ENCODE measurements around the gene ZNF717.
A peak's percentile ranks its signal among the peaks of the same experiment; 100 is the strongest.
"Not testable (repeated sequence)": the region's sequence is repeated elsewhere in the genome, so short reads cannot be mapped to it uniquely, and the experiment has no call there.

ZNF717 gene

GRCh38 chr3:75785081-75785755, at the start of gene ZNF717:
TSS of gene ZNF717 (minus strand) at chr3:75785549. CDS start at chr3:75783362, 2,187 bp downstream.
- DNase-seq, result peak; percentile 96

DNA sequence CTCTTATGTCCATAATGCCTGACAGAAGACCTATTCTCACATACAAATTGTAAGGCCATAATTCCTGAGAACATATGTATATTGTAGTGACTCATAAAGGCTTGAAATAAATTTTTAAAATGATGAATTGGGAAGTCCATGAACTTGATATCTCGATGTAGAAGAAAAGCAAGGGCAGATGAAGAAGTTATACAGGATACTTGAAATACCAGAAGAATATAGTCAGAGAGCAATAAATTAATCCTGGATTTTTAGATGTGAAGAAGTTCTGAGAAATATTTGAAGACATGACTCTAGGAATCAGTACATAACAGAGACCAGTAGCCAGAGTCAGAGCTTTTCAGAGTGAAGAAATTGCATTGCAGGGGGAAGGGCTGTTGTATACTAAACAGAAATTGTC, 45.7 kb upstream of the ZNF717 start:
- DNase-seq, result not testable (repeated sequence)

DNA sequence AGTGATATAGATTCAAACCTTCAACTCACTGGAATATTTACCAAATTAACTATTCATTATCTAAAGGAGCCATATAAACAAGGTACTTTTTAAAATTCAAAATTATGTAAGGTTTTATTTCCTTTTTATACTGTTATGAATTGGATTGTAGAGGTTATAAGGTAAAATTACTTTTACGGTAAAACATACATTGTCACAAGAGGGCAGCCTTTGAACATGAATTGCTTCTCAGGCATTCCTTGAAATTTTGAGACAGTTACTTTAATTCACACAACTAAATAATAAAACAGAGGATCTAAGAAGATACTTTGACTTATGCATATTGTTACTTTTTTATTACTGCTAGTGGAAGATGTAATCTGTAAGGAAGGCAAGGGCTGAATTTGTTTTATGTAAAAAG, 32.7 kb upstream of the ZNF717 start:
- not testable (repeated sequence) for DNase-seq

GRCh38 chr3:75816287-75817180, 31.2 kb upstream of the ZNF717 start:
- not testable (repeated sequence) for DNase-seq

GRCh38 chr3:75814797-75815196, 29.4 kb upstream of the ZNF717 start:
- DNase-seq, result no peak

DNA sequence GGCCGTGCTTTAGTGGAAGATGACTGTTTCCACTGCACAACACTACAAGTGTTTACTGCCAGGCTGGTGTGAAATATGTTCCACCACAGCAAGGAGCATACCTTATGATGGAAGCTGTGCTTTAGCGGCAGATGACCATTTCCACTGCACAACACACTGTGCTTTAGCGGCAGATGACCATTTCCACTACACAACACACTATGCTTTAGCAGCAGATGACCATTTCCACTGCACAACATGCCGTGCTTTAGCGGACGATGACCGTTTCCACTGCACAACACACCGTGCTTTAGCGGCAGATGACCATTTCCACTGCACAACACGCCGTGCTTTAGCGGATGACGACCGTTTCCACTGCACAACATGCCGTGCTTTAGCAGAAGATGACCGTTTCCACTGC, 2.8 kb downstream of the ZNF717 start:
- DNase-seq, result no peak

DNA sequence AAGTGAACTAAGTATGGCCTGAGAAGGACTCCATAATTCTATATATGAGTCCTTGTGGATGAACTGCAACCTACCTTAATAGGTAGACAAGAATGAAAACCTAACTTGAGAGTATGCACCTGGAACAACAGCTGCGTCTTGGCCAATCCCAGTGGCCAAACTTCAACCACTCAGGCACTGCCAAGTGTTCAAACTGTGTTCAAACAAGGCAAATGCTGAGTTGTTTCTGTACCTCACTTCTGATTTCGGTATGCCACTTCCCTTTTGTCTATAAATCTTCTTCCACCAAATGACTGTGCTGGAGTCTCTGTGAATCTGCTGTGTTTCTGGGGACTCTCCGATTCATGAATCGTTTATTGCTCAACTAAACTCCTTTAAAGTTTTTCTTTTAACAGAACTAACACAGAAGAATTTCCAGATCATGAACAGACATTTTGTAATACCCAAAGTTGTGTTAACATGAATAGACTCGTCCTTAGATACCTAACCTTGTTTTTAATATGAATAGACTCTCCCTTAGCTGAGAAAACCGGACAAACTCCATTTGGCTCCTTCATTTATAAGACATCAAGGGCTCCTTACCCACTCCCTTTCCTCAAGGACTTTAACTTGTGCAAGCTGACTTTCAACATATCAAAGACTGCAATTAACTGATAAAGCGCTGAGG, 4.1 kb downstream of the ZNF717 start:
- DNase-seq, result no peak

DNA sequence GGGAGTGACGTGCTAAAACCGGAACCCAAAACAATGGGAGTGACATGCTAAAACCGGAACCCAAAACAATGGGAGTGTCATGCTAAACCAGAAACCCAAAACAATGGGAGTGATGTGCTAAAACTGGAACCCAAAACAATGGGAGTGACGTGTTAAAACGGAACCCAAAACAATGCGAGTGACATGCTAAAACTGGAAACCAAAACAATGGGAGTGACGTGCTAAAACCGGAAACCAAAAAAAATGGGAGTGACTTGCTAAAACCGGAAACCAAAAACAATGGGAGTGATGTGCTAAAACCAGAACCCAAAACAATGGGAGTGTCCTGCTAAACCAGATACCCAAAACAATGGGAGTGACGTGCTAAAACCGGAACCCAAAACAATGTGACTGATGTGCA, 7.6 kb downstream of the ZNF717 start:
- DNase-seq, result not testable (repeated sequence)

- not testable (repeated sequence) for DNase-seq
These were observed 13.7 kb downstream of the ZNF717 start for GRCh38 chr3:75771631-75772030.

DNA sequence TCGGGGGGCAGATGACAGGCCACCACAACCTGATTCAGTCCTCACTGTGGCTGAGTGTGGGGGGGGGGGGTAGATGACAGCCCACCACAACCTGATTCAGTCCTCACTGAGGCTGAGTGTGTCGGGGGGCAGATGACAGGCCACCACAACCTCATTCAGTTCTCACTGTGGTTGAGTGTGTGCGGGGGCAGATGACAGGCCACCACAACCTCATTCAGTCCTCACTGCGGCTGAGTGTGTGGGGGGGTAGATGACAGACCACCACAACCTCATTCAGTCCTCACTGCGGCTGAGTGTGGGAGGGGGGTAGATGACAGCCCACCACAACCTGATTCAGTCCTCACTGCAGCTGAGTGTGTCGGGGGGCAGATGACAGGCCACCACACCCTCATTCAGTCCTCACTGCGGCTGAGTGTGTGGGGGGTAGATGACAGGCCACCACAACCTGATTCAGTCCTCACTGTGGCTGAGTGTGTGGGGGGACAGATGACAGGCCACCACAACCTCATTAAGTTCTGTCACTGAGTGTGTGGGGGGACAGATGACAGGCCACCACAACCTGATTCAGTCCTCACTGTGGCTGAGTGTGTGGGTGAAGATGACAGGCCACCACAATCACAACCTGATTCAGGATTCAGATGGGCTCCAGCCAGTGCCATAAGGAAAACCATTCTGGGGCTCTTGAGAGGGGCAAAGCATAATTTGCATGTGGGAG, 16.9 kb downstream of the ZNF717 start:
- no peak for DNase-seq

DNA sequence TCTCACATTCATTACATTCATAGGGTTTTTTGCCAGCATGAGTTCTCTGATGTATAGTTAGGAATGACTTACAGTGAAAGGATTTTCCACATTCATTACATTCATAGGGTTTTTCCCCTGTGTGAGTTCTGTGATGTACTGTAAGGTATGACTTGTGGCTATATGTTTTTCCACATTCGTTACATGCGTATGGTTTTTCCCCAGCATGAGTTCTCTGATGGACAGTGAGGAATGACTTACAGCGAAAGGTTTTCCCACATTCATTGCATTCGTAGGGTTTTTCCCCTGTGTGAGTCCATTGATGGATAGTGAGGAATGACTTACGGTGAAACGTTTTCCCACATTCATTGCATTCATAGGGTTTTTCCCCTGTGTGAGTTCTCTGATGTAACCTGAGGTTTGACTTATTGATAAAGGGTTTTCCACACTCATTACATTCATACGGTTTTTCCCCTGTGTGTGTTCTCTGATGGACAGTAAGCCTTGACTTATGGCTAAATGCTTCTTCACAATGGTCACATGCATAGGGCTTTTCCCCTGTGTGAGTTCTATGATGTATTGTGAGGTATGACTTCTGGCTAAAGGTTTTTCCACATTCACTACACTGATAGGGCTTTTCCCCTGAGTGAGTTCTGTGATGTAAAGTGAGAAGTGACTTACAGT, 47.4 kb downstream of the ZNF717 start:
- no peak for DNase-seq

DNA sequence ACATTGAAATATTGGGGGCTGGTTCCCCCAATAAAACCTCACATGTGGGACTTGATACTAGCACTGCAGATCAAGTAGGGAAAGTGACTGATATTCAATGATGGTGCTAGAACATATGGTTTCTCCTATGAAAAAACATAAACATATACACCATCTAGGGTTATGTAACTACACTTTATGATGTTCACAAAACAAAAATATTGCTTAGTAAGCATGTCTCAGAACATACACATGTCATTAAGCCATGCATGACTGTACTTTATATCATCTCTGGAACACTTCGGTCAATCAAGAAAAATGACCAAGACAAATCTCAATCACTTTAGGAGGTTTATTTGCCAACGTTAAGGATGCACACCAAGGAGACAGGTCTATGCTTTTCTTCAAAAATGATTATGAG, 57.4 kb downstream of the ZNF717 start:
- no peak for DNase-seq

DNA sequence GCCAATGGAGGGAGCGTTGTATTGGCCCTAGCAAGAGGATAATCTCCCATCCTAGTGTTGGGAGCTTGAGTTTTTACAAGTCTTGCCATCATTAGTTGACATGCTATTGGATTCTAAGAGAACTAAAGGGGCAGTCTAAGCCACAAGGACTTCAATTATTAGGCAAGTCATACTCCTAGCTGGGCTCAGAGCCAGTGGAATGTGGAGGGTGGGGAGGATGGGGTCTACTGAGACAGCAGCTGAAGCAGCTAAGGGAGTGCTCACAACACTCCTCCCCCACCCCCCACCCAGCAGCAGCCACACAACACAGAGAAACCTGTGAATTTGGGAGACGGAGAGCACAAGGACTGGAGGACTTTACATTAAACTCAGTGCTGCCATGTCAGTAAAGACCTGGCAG, 93.3 kb downstream of the ZNF717 start:
- DNase-seq, result no peak

DNA sequence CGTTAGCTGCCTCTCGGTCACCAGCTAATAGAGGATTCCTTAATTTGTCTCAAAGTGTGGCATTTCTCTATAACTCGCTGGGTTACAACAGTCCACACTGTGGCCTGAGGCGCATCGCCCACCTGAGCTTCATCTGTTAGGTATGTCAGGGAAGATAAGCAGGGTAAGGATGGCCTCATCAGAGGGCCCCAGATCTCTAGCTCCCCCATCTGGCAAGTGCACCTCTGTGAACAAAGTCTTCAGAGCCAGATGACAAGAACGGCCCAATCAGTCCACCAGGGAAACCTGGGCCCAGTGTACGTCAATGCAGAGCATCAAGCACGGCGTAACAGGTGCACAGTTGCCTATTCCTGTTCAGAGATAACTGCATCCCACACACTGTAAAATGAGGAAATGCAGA, 98.0 kb downstream of the ZNF717 start:
- no peak for DNase-seq

All from stimulated activated CD4-positive, alpha-beta T cell treated with anti-CD3 and anti-CD28 coated beads, Interleukin-4, amount 100 ng/mL, for 1 hour (primary cell).